ENCODE results near the gene PEX7.

PEX7 gene

GRCh38 chr6:136864676-136865075 is 42.3 kb downstream of the PEX7 start:
- Histone ChIP-seq H3K4me3 (ENCODE audit: low read length) (no peak overlapping the region), H3K27me3 (ENCODE audit: control insufficient read depth, low read length) (no peaks in the 10 kb centered on the region), H3K36me3 (ENCODE audit: control insufficient read depth, low read length) (no peaks in the 10 kb centered on the region), H4K20me1 (ENCODE audit: control insufficient read depth, insufficient read depth, low read depth, low read length) (no peaks in the 10 kb centered on the region), H3K9me2 (replicated peaks; ENCODE audit: control insufficient read depth, low read length) (no peaks in the 10 kb centered on the region), H3K27ac (ENCODE audit: low read depth, low read length) (no peak overlapping the region), H3K4me1 (ENCODE audit: control insufficient read depth, low read length) (no peaks in the 10 kb centered on the region), H3K79me2 (ENCODE audit: control insufficient read depth, low read length) (no peaks in the 10 kb centered on the region), H3K9me3 (ENCODE audit: control insufficient read depth, insufficient read depth, low read length) (no peaks in the 10 kb centered on the region), H3F3A (ENCODE audit: control insufficient read depth, insufficient read depth) (no peaks in the 10 kb centered on the region), H3K4me2 (ENCODE audit: low read length) (no peak overlapping the region)
- TF ChIP-seq CTCF (IDR thresholded peaks at IDR 0.05; ENCODE audit: low read depth, low read length, poor library complexity, severe bottlenecking) (no peak), EZH2phosphoT487 (IDR thresholded peaks at IDR 0.05; ENCODE audit: borderline replicate concordance, low read length) (no peak)

- no peaks in the 10 kb centered on the region for H3K9me3 ChIP-seq (ENCODE audit: control insufficient read depth, insufficient read depth, low read length)
Measured at GRCh38 chr6:136866872-136867416, 44.6 kb downstream of the PEX7 start.

DNA sequence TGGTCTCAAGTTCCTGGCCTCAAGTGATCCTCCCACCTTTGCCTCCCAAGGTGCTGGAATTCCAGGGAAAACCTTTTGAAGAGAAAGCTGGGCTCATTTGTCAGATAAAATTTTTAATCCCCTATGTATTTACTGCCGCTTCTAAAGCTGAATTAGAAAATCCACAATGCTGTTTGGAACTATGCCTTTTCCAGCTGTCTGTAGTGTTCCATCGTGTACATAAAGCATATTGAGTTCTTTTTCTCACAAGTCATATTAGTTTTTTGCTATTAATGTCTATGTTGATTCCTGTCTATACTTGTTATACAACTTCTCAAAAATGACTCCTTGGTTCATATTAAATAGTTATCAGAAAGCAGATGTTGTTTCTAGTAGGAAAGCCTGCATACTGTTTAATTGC is 47.1 kb downstream of the PEX7 start:
- Histone ChIP-seq H4K20me1 (ENCODE audit: control insufficient read depth, insufficient read depth, low read depth, low read length) (no peaks in the 10 kb centered on the region), H3K9me3 (ENCODE audit: control insufficient read depth, insufficient read depth, low read length) (peaks cover 14% of the 10 kb centered on the region; the same call in 1 of the 2 replicates), H3K79me2 (ENCODE audit: control insufficient read depth, low read length) (no peaks in the 10 kb centered on the region), H3K4me3 (ENCODE audit: low read length) (no peak overlapping the region), H3K27ac (ENCODE audit: low read depth, low read length) (no peak overlapping the region), H3K9me2 (replicated peaks; ENCODE audit: control insufficient read depth, low read length) (no peaks in the 10 kb centered on the region), H3K27me3 (ENCODE audit: control insufficient read depth, low read length) (no peaks in the 10 kb centered on the region), H3F3A (ENCODE audit: control insufficient read depth, insufficient read depth) (no peaks in the 10 kb centered on the region), H3K36me3 (ENCODE audit: control insufficient read depth, low read length) (no peaks in the 10 kb centered on the region), H3K4me2 (ENCODE audit: low read length) (no peak overlapping the region), H3K4me1 (ENCODE audit: control insufficient read depth, low read length) (no peaks in the 10 kb centered on the region)
- TF ChIP-seq EZH2phosphoT487 (IDR thresholded peaks at IDR 0.05; ENCODE audit: borderline replicate concordance, low read length) (no peak), CTCF (IDR thresholded peaks at IDR 0.05; ENCODE audit: low read depth, low read length, poor library complexity, severe bottlenecking) (no peak)

More at GRCh38 chr6:136866872-136867416, 44.6 kb downstream of the PEX7 start:
- Histone ChIP-seq H3K9me2 (replicated peaks; ENCODE audit: control insufficient read depth, low read length) (no peaks in the 10 kb centered on the region), H3K4me3 (ENCODE audit: low read length) (no peak overlapping the region), H3K4me1 (ENCODE audit: control insufficient read depth, low read length) (no peaks in the 10 kb centered on the region), H3K4me2 (ENCODE audit: low read length) (no peak overlapping the region), H3K36me3 (ENCODE audit: control insufficient read depth, low read length) (no peaks in the 10 kb centered on the region), H3K27me3 (ENCODE audit: control insufficient read depth, low read length) (no peaks in the 10 kb centered on the region), H3F3A (ENCODE audit: control insufficient read depth, insufficient read depth) (no peaks in the 10 kb centered on the region), H4K20me1 (ENCODE audit: control insufficient read depth, insufficient read depth, low read depth, low read length) (no peaks in the 10 kb centered on the region), H3K79me2 (ENCODE audit: control insufficient read depth, low read length) (no peaks in the 10 kb centered on the region), H3K27ac (ENCODE audit: low read depth, low read length) (no peak overlapping the region)
- TF ChIP-seq EZH2phosphoT487 (IDR thresholded peaks at IDR 0.05; ENCODE audit: borderline replicate concordance, low read length) (no peak), CTCF (IDR thresholded peaks at IDR 0.05; ENCODE audit: low read depth, low read length, poor library complexity, severe bottlenecking) (no peak)
